ENCODE data around the gene TTC23.

TTC23 gene

GRCh38 chr15:99273801-99274200 lies 24.4 kb upstream of the TTC23 start:
- no peak for TF ChIP-seq ELF4 (IDR thresholded peaks at IDR 0.05)
- TF ChIP-seq SUZ12 (IDR thresholded peaks at IDR 0.05): no peak
- TF ChIP-seq SP1 (IDR thresholded peaks at IDR 0.05): no peak
- TF ChIP-seq LEF1 (IDR thresholded peaks at IDR 0.05; ENCODE audit: borderline replicate concordance): no peak
- no peak for TF ChIP-seq TARDBP (IDR thresholded peaks at IDR 0.05)
- no peak for TF ChIP-seq ARNT (IDR thresholded peaks at IDR 0.05)
- TF ChIP-seq L3MBTL2 (conservative IDR thresholded peaks at IDR 0.05): no peak
- no peak for TF ChIP-seq NFRKB (IDR thresholded peaks at IDR 0.05)
- TF ChIP-seq CTBP1 (IDR thresholded peaks at IDR 0.05; ENCODE audit: borderline replicate concordance): no peak
- no peak for TF ChIP-seq PKNOX1 (IDR thresholded peaks at IDR 0.05)
- no peak for TF ChIP-seq FOXM1 (IDR thresholded peaks at IDR 0.05; ENCODE audit: borderline replicate concordance)
- TF ChIP-seq FOXA1 (IDR thresholded peaks at IDR 0.05): no peak
- no peak for TF ChIP-seq FOXK2 (IDR thresholded peaks at IDR 0.05)
- no peak for TF ChIP-seq HDGF (IDR thresholded peaks at IDR 0.05; ENCODE audit: borderline replicate concordance)
- DNase-seq (ENCODE audit: extremely low spot score): no peak
- ChIA-PET POLR2A (interaction anchor here (1.1 kb wide), 1 partner anchor 23 kb away, joined by 3 read pairs; the partner anchor contains the start of gene LRRC28), CTCF (interaction anchor here (0.6 to 4.5 kb wide), 9 partner anchors 18 to 1065 kb away, joined by 3 to 43 read pairs (median 3); partner anchors contain the start of genes LRRC28 and LYSMD4)

GRCh38 chr15:99268431-99268830 lies 19.1 kb upstream of the TTC23 start:
- ChIA-PET CTCF (interaction anchor here (0.7 to 1.5 kb wide), 2 partner anchors 436 to 1733 kb away, joined by 4 to 5 read pairs; no protein-coding TSS in a partner anchor), POLR2A (interaction anchor here (3.6 kb wide), 1 partner anchor 17 kb away, joined by 13 read pairs; the partner anchor contains the start of gene LRRC28)

GRCh38 chr15:99267957-99268356 lies 18.6 kb upstream of the TTC23 start:
- DNase-seq (ENCODE audit: extremely low spot score): no peak
- ChIA-PET CTCF (interaction anchor here (1.5 kb wide), 1 partner anchor 436 kb away, joined by 5 read pairs; no protein-coding TSS in a partner anchor), POLR2A (interaction anchor here (3.6 kb wide), 1 partner anchor 17 kb away, joined by 13 read pairs; the partner anchor contains the start of gene LRRC28)
- TF ChIP-seq CTBP1 (IDR thresholded peaks at IDR 0.05; ENCODE audit: borderline replicate concordance): no peak
- no peak for TF ChIP-seq SUZ12 (IDR thresholded peaks at IDR 0.05)
- no peak for TF ChIP-seq L3MBTL2 (conservative IDR thresholded peaks at IDR 0.05)
- no peak for TF ChIP-seq SP1 (IDR thresholded peaks at IDR 0.05)
- TF ChIP-seq ZNF384 (IDR thresholded peaks at IDR 0.05): no peak
- TF ChIP-seq HDGF (IDR thresholded peaks at IDR 0.05; ENCODE audit: borderline replicate concordance): no peak

More at GRCh38 chr15:99268431-99268830, 19.1 kb upstream of the TTC23 start:
- no peak for DNase-seq (ENCODE audit: extremely low spot score)
- TF ChIP-seq PKNOX1 (IDR thresholded peaks at IDR 0.05) (no peak), LEF1 (IDR thresholded peaks at IDR 0.05; ENCODE audit: borderline replicate concordance) (no peak), BHLHE40 (IDR thresholded peaks at IDR 0.05; ENCODE audit: borderline replicate concordance) (no peak), FOXA1 (IDR thresholded peaks at IDR 0.05) (no peak), ELF4 (IDR thresholded peaks at IDR 0.05) (no peak), CTBP1 (IDR thresholded peaks at IDR 0.05; ENCODE audit: borderline replicate concordance) (no peak), SP1 (IDR thresholded peaks at IDR 0.05) (no peak)

- ChIA-PET CTCF (no interaction called here), POLR2A (interaction anchor here (3.6 kb wide), 1 partner anchor 14 kb away, joined by 13 read pairs; the partner anchor contains the start of gene LRRC28)
- DNase-seq (ENCODE audit: extremely low spot score): no peak
- TF ChIP-seq LEF1 (IDR thresholded peaks at IDR 0.05; ENCODE audit: borderline replicate concordance) (no peak), SUZ12 (IDR thresholded peaks at IDR 0.05) (no peak), ELF4 (IDR thresholded peaks at IDR 0.05) (no peak)
Observed at GRCh38 chr15:99265541-99266070, 16.2 kb upstream of the TTC23 start.

GRCh38 chr15:99264125-99264524 lies 14.7 kb upstream of the TTC23 start:
- TF ChIP-seq CTBP1 (IDR thresholded peaks at IDR 0.05; ENCODE audit: borderline replicate concordance) (no peak), FOXM1 (IDR thresholded peaks at IDR 0.05; ENCODE audit: borderline replicate concordance) (no peak), LEF1 (IDR thresholded peaks at IDR 0.05; ENCODE audit: borderline replicate concordance) (no peak), L3MBTL2 (conservative IDR thresholded peaks at IDR 0.05) (no peak), HDGF (IDR thresholded peaks at IDR 0.05; ENCODE audit: borderline replicate concordance) (no peak), NFRKB (IDR thresholded peaks at IDR 0.05) (no peak), SP1 (IDR thresholded peaks at IDR 0.05) (no peak), TARDBP (IDR thresholded peaks at IDR 0.05) (no peak), FOXK2 (IDR thresholded peaks at IDR 0.05) (no peak), ELF4 (IDR thresholded peaks at IDR 0.05) (no peak), SUZ12 (IDR thresholded peaks at IDR 0.05) (no peak)
- no peak for DNase-seq (ENCODE audit: extremely low spot score)
- ChIA-PET POLR2A (interaction anchor here (1.1 kb wide), 1 partner anchor 13 kb away, joined by 4 read pairs; no protein-coding TSS in a partner anchor), CTCF (interaction anchor here (0.7 to 3.2 kb wide), 2 partner anchors 8 to 159 kb away, joined by 4 to 16 read pairs; no protein-coding TSS in a partner anchor)

DNA sequence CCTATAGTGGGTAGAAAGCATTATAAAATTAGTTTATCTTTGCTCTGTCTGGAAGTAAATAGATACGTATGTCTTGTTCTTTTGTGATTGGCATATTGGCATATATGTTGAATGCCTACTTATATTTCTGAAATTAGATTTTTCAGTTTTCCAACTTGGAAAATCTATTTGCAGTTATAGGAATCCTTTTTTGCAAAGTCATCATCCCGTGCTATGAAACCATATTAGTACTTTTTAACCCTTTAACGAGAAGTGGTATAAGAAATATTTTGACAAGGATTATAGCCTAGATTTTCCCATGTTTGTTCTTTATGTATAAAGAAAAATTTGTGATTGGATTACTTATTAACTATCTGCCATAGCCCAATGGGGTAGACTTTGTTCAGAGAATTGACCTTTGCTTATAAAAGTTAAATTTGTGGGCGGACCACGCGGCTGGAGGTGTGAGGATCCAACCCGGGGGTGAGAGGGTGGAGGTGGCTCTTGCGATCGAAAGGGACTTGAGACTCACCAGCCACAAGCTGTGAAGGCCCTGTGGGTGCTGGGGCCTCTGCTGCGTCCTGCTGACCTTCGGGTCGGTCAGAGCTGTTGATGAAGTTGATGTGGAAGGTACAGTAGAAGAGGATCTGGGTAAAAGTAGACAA lies 7.8 kb upstream of the TTC23 start:
- CTCF ChIA-PET: no interaction called here
- POLR2A ChIA-PET: no interaction called here
- TF ChIP-seq SUZ12 (IDR thresholded peaks at IDR 0.05): no peak
- no peak for TF ChIP-seq BHLHE40 (IDR thresholded peaks at IDR 0.05; ENCODE audit: borderline replicate concordance)
- TF ChIP-seq HDGF (IDR thresholded peaks at IDR 0.05; ENCODE audit: borderline replicate concordance): no peak
- no peak for TF ChIP-seq TARDBP (IDR thresholded peaks at IDR 0.05)
- no peak for TF ChIP-seq ZNF384 (IDR thresholded peaks at IDR 0.05)
- no peak for TF ChIP-seq NFRKB (IDR thresholded peaks at IDR 0.05)
- TF ChIP-seq L3MBTL2 (conservative IDR thresholded peaks at IDR 0.05): no peak
- TF ChIP-seq FOXK2 (IDR thresholded peaks at IDR 0.05): no peak
- TF ChIP-seq CTBP1 (IDR thresholded peaks at IDR 0.05; ENCODE audit: borderline replicate concordance): no peak
- no peak for TF ChIP-seq LEF1 (IDR thresholded peaks at IDR 0.05; ENCODE audit: borderline replicate concordance)
- TF ChIP-seq ELF4 (IDR thresholded peaks at IDR 0.05): no peak
- no peak for TF ChIP-seq PKNOX1 (IDR thresholded peaks at IDR 0.05)
- no peak for DNase-seq (ENCODE audit: extremely low spot score)

All from HEK293T (cell line).